Colonic mucosa (tissue), 4 donors: ENCODE measurements around the gene RYR2. TPM values are rescaled to one million over a fixed set of nuclear protein-coding genes. Genes with fewer than 3 reads are reported as not detected.
"Not testable (repeated sequence)": the region's sequence is repeated elsewhere in the genome, so short reads cannot be mapped to it uniquely, and the experiment has no call there.

ENCODE experiments used
- DNase-seq: peaks from one replicate; pipeline ENCODE4 v3.0.0-alpha.2; 2020
- H3K27ac ChIP-seq: fragments of 200-600 bp; one replicate; pipeline ENCODE4 v1.8.0; 2021
- H3K27me3 ChIP-seq: fragments of 200-600 bp; one replicate; pipeline ENCODE4 v1.8.0; 2021
- H3K36me3 ChIP-seq: fragments of 200-600 bp; one replicate; pipeline ENCODE4 v1.8.0; 2021
- H3K4me1 ChIP-seq: fragments of 200-600 bp; one replicate; pipeline ENCODE4 v1.8.0; 2021; ENCODE audit warnings: mild to moderate bottlenecking
- H3K4me3 ChIP-seq: fragments of 200-600 bp; one replicate; pipeline ENCODE4 v1.8.0; 2021
- H3K9ac ChIP-seq, 2 donors: one replicate each; pipeline ENCODE4 v1.7.0; 2013; ENCODE audit warnings: control low read depth in 2 of 2, low read depth in 2 of 2, low read length in 2 of 2
- H3K9me3 ChIP-seq: fragments of 200-600 bp; one replicate; pipeline ENCODE4 v1.8.0; 2021
- intact Hi-C: fragments of 100-400 bp; cut with DNase I; formaldehyde crosslinking; loops from one replicate; pipeline ENCODE4 v1.14.1; 2022
- total RNA-seq, 2 donors: library from RNA; stranded (reverse); fragmentation: NEBNext Ultra II Directional in 1 of 2; extraction: Animal tissue kit (Norgen Biotek cat#: 25700) in 1 of 2; gene quantifications; one replicate each; pipeline ENCODE4 v1.2.1, GENCODE V29; 2021
- TF ChIP-seq, protein P1 (sequence below): fragments of 200-600 bp; IDR thresholded peaks from one replicate; pipeline ENCODE4 v1.8.0; 2022; ENCODE audit warnings: antibody characterized with exemption, mild to moderate bottlenecking
- donor health status: healthy.
- donor health status: DM: no; HTN: no; CAD: no.
- donor health status: DM: no; HTN: no; CAD: no.

RYR2 gene
- total RNA-seq, 2 donors from 2014 or later: 0.15 to 0.56 TPM

DNA sequence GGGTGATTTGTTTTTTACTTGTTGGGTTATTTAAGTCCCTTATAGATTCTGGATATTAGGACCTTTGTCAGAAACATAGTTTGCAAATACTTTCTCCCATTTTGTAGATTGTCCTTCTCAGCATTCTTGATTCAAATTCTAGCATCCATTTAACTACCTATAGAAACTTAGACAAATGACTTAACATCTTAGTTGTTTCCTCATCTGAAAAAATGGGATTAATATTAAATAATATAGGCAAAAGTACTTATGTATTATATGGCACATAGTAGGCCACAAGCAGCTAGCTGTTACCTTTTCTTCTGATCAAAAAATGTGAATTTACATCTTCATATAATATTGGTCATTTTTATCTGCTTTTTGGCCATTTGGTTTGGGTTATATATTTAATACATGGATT, 541.3 kb downstream of the RYR2 start:
- Histone ChIP-seq H3K4me3 (no peak overlapping the region), H3K4me1 (no peaks in the 10 kb centered on the region), H3K36me3 (no peaks in the 10 kb centered on the region), H3K9ac (no peak overlapping the region), H3K9me3 (no peaks in the 10 kb centered on the region), H3K27ac (no peak overlapping the region), H3K27me3 (no peaks in the 10 kb centered on the region)
- TF ChIP-seq, protein P1, sequence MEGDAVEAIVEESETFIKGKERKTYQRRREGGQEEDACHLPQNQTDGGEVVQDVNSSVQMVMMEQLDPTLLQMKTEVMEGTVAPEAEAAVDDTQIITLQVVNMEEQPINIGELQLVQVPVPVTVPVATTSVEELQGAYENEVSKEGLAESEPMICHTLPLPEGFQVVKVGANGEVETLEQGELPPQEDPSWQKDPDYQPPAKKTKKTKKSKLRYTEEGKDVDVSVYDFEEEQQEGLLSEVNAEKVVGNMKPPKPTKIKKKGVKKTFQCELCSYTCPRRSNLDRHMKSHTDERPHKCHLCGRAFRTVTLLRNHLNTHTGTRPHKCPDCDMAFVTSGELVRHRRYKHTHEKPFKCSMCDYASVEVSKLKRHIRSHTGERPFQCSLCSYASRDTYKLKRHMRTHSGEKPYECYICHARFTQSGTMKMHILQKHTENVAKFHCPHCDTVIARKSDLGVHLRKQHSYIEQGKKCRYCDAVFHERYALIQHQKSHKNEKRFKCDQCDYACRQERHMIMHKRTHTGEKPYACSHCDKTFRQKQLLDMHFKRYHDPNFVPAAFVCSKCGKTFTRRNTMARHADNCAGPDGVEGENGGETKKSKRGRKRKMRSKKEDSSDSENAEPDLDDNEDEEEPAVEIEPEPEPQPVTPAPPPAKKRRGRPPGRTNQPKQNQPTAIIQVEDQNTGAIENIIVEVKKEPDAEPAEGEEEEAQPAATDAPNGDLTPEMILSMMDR: no peak
- DNase-seq: no peak
- intact Hi-C loops: no loop called here

DNA sequence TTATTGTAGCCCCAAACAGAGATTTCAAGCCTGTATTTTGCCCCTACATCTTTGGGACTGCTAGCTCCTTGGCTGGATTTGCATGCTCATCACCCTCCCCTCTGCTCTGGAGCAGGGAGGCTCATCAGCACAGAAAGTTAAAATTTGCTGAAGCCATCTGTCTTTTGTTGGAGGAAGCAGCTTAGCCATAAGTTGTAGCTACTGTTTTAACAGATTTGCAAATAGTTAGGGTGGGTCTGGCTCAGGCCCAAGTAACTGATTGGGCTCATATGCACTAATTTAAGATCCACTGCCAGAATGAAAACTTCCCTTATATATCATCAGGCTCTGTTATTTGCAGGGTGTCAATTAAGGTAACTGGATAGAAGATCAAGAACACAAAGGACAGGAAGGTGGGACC, 541.8 kb downstream of the RYR2 start:
- no peak for DNase-seq
- H3K27me3 ChIP-seq: no peaks in the 10 kb centered on the region
- no peak overlapping the region for H3K27ac ChIP-seq
- H3K9me3 ChIP-seq: no peaks in the 10 kb centered on the region
- TF ChIP-seq, protein P1: no peak
- H3K9ac ChIP-seq: no peak overlapping the region
- no peaks in the 10 kb centered on the region for H3K36me3 ChIP-seq
- H3K4me3 ChIP-seq: no peak overlapping the region
- no peaks in the 10 kb centered on the region for H3K4me1 ChIP-seq
- intact Hi-C loops: no loop called here

DNA sequence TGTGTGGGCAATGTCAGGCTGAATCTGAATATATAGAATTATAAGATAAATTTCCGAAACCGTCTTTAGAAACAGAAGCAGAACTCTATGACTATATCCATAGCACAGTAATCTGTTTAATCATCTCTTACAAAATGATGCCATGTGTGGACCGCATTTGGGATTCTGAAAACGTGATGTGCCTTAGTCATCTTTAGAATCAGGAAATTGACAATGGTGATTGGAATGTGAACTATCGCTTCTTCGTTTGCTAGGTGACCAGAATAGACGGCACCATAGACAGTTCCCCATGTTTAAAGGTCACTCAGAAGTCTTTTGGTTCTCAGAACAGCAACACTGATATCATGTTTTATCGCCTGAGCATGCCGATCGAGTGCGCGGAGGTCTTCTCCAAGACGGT, 548.4 kb downstream of the RYR2 start:
- TF ChIP-seq, protein P1: no peak
- Histone ChIP-seq H3K27ac (no peak overlapping the region), H3K9me3 (no peaks in the 10 kb centered on the region), H3K4me3 (no peak overlapping the region), H3K36me3 (no peaks in the 10 kb centered on the region), H3K27me3 (no peaks in the 10 kb centered on the region), H3K9ac (no peak overlapping the region), H3K4me1 (no peaks in the 10 kb centered on the region)
- intact Hi-C loops: no loop called here
- DNase-seq: no peak

DNA sequence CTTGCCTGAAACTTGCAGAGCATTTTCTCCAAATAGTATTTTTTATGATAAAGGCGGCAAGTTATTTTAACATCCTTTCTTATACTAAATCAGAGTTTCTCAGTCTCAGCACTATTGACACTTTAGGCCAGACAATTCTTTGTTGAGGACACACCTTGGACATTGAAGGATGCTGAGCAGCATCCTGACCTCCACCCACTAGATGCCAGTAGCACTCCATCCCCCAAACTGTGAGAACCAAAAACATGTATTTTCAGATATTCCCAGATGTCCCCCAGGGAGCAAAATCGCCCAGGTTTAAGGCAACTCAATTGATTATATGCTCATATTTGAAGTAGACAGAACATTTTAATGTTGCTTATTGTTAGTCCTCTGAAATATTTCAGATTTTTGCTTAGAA, 549.4 kb downstream of the RYR2 start:
- no peak overlapping the region for H3K4me3 ChIP-seq
- no peaks in the 10 kb centered on the region for H3K4me1 ChIP-seq
- TF ChIP-seq, protein P1: no peak
- DNase-seq: no peak
- no peak overlapping the region for H3K27ac ChIP-seq
- intact Hi-C loops: no loop called here
- no peak overlapping the region for H3K9ac ChIP-seq
- no peaks in the 10 kb centered on the region for H3K27me3 ChIP-seq
- no peaks in the 10 kb centered on the region for H3K9me3 ChIP-seq
- no peaks in the 10 kb centered on the region for H3K36me3 ChIP-seq

DNA sequence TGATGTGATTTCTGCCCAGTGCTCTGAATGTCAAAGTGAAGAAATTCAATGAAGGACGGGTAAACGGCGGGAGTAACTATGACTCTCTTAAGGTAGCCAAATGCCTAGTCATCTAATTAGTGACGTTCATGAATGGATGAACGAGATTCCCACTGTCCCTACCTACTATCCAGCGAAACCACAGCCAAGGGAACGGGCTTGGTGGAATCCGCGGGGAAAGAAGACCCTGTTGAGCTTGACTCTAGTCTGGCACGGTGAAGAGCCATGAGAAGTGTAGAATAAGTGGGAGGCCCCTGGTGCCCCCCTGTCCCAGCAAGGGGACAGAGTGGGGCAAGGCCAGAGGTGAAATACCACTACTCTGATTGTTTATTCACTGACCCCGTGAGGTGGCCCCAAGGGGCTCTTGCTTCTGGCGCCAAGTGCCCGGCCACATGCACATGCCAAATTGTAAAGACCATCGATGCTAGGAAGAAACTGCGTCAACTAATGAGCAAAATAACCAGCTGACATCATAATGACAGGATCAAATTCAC, 561.1 kb downstream of the RYR2 start:
- H3K27ac ChIP-seq, H3K36me3 ChIP-seq, H3K27me3 ChIP-seq, H3K9me3 ChIP-seq, intact Hi-C loops, DNase-seq, H3K9ac ChIP-seq, H3K4me3 ChIP-seq, H3K4me1 ChIP-seq: not testable (repeated sequence)

DNA sequence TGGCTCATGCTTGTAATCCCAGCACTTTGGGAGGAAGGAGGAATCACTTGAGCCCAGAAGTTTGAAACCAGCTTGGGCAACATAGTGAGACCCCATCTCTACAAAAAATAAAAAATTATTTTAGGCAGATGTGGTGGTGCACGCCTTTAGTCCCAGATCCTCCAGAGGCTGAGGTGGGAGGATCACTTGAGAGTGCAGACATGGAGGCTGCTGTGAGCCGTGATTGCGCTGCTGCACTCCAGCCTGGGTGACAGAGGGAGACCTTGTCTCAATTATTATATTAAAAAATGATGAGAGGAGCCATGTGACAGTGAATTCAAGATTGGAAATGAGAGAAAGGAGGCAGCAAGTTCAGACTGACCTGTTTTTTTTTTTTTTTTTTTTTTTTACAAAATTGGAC, 566.4 kb downstream of the RYR2 start:
- Histone ChIP-seq H3K4me3 (no peak overlapping the region), H3K27ac (no peak overlapping the region), H3K36me3 (no peaks in the 10 kb centered on the region), H3K27me3 (no peaks in the 10 kb centered on the region), H3K4me1 (no peaks in the 10 kb centered on the region), H3K9ac (no peak overlapping the region), H3K9me3 (no peaks in the 10 kb centered on the region)
- intact Hi-C loops: no loop called here
- TF ChIP-seq, protein P1: no peak
- DNase-seq: no peak
